ENCODE data around the gene REPIN1.

- TF ChIP-seq CTCF (IDR thresholded peaks at IDR 0.05) (no peak), EP300 (IDR thresholded peaks at IDR 0.05) (no peak), POLR2A (IDR thresholded peaks at IDR 0.05) (no peak)
Observed at GRCh38 chr7:150330211-150330885, 38.3 kb upstream of the REPIN1 start.
